K562 (cell line): ENCODE results near the gene AP2A2. TPM values are rescaled to one million over a fixed set of nuclear protein-coding genes. Genes with fewer than 3 reads are reported as not detected.

Experiments
- ATAC-seq: fragments of 200-7000 bp; cut with Tn5 transposase; 3 replicates; pipeline ENCODE4 v1.9.1; 2020; ENCODE audit warnings: moderate library complexity
- BruUV-seq: library from RNA; stranded (reverse); fragments of 400-500 nt; replicated peaks from 2 replicates; lab custom pipeline; 2021; lab: Mats Ljungman, UMichigan
- CTCF ChIA-PET: fragments of 300-600 bp; formaldehyde crosslinking; extraction: SDS; loops from one replicate; lab custom pipeline; 2021; ENCODE audit warnings: low intra/inter-chr PET ratio; lab: Yijun Ruan, JAX
- POLR2A ChIA-PET: fragments of 300-600, 350-650 bp; sonication (Branson Sonifier 250); formaldehyde crosslinking; extraction: SDS; loops from one replicate; lab custom pipeline; 2021; ENCODE audit warnings: antibody characterized with exemption, inconsistent platforms; lab: Yijun Ruan, JAX
- DNase-seq, 4 experiments: peaks; one replicate each; pipeline versions ENCODE4 v3.0.0 to v3.0.0-alpha.2; 2011 to 2018; ENCODE audit warnings: low spot score in 3 of 4, mixed read lengths in 3 of 4; ENCODE audit errors: extremely low read depth in 1 of 4
- FAIRE-seq: peaks from 2 replicates; lab custom pipeline; 2011; peaks lifted over from hg19 to GRCh38; lab: Jason Lieb, UNC
- H2AFZ ChIP-seq: 2 replicates; pipeline ENCODE4 v1.6.0; 2011; ENCODE audit warnings: low read depth, low read length, control low read depth, inconsistent platforms
- H3K27ac ChIP-seq: fragments of 200-600 bp; 3 replicates; pipeline ENCODE4 v1.8.0; 2011; ENCODE audit warnings: low read depth, mild to moderate bottlenecking, control low read depth, inconsistent platforms, low read length, moderate library complexity, mixed read lengths; ENCODE audit errors: extremely low read depth
- H3K27me3 ChIP-seq, 2 experiments: fragments of 300-600 bp in 1 of 2; 2 replicates in 1 of 2; 3 replicates in 1 of 2; pipeline versions ENCODE4 v1.6.0 to v1.8.0; 2011; ENCODE audit warnings: inconsistent platforms in 2 of 2, low read length in 2 of 2, mild to moderate bottlenecking in 1 of 2, mixed read lengths in 1 of 2, moderate library complexity in 1 of 2; ENCODE audit not compliant: control insufficient read depth in 2 of 2, insufficient read depth in 2 of 2
- H3K36me3 ChIP-seq: fragments of 300-600 bp; 3 replicates; pipeline ENCODE4 v1.8.0; 2011; ENCODE audit warnings: mild to moderate bottlenecking, low read length, inconsistent platforms; ENCODE audit not compliant: control insufficient read depth, insufficient read depth
- H3K4me1 ChIP-seq, 2 experiments: fragments of 200-600 bp in 1 of 2; replicated peaks in 1 of 2; 2 replicates in 1 of 2; 3 replicates in 1 of 2; pipeline versions ENCODE4 v1.5.1 to v1.8.0; 2011; ENCODE audit warnings: inconsistent platforms in 2 of 2, low read length in 2 of 2, mild to moderate bottlenecking in 1 of 2, mixed read lengths in 1 of 2, moderate library complexity in 1 of 2; ENCODE audit not compliant: control insufficient read depth in 2 of 2, insufficient read depth in 2 of 2
- H3K4me2 ChIP-seq: 2 replicates; pipeline ENCODE4 v1.6.1; 2011; ENCODE audit warnings: low read length, control low read depth, inconsistent platforms, mixed read lengths; ENCODE audit not compliant: insufficient read depth
- H3K4me3 ChIP-seq: fragments of 200-600 bp; sonication (generic), shearing (Covaris generic); 2 replicates; pipeline ENCODE4 v1.5.1; 2016; ENCODE audit warnings: control low read depth, inconsistent platforms
- H3K79me2 ChIP-seq: fragments of 200-600 bp; 3 replicates; pipeline ENCODE4 v1.8.0; 2011; ENCODE audit warnings: low read length, inconsistent platforms; ENCODE audit not compliant: control insufficient read depth, insufficient read depth
- H3K9ac ChIP-seq, 2 experiments: 2 replicates each; pipeline versions ENCODE4 v1.6.0 to v1.6.1; 2011; ENCODE audit warnings: low read depth in 2 of 2, low read length in 2 of 2, control low read depth in 1 of 2, inconsistent platforms in 1 of 2, mild to moderate bottlenecking in 1 of 2, mixed read lengths in 1 of 2; ENCODE audit not compliant: insufficient read depth in 1 of 2
- H3K9me1 ChIP-seq: one replicate; pipeline ENCODE4 v1.6.0; 2011; ENCODE audit warnings: inconsistent platforms, mild to moderate bottlenecking, low read length, moderate library complexity; ENCODE audit not compliant: control insufficient read depth, insufficient read depth
- H3K9me3 ChIP-seq: replicated peaks from 2 replicates; pipeline ENCODE4 v1.5.1; 2011; ENCODE audit warnings: low read depth, low read length, inconsistent platforms; ENCODE audit not compliant: control insufficient read depth, insufficient read depth
- H4K20me1 ChIP-seq: replicated peaks from 2 replicates; pipeline ENCODE4 v1.6.1; 2011; ENCODE audit warnings: low read length, inconsistent platforms, mixed read lengths; ENCODE audit not compliant: control insufficient read depth, insufficient read depth
- BCL6 ChIP-seq: fragments of 250-450 bp; sonication (Bioruptor Pico); IDR thresholded peaks from 2 replicates; pipeline ENCODE4 v1.4.0; 2020
- FOXP1 ChIP-seq: sonication (generic); formaldehyde crosslinking; IDR thresholded peaks from 2 replicates; pipeline ENCODE4 v1.8.0; 2022; ENCODE audit warnings: mild to moderate bottlenecking, missing genetic modification reagents
- HOMEZ ChIP-seq: fragments of 250-450 bp; sonication (Bioruptor Pico); IDR thresholded peaks from 2 replicates; pipeline ENCODE4 v1.4.0; 2020; ENCODE audit warnings: mild to moderate bottlenecking, moderate library complexity
- POLR2G ChIP-seq: fragments of 200-400 bp; formaldehyde crosslinking; IDR thresholded peaks from 2 replicates; pipeline ENCODE4 v1.6.1; 2017; ENCODE audit warnings: low read depth, mild to moderate bottlenecking, antibody characterized with exemption, low read length, moderate library complexity
- POLR2H ChIP-seq: IDR thresholded peaks from 2 replicates; pipeline ENCODE4 v1.6.1; 2016; ENCODE audit warnings: missing genetic modification characterization, low read depth, mild to moderate bottlenecking, control low read depth, missing compliant biosample characterization, moderate library complexity
- RB1 ChIP-seq: fragments of 450-650 bp; IDR thresholded peaks from 2 replicates; pipeline ENCODE4 v1.6.1; 2017; ENCODE audit warnings: low read depth, mild to moderate bottlenecking
- USF2 ChIP-seq: sonication (generic); formaldehyde crosslinking; IDR thresholded peaks from 2 replicates; pipeline ENCODE4 v1.5.0; 2020; ENCODE audit warnings: missing genetic modification reagents
- ZNF57 ChIP-seq: fragments of 450-650 bp; formaldehyde crosslinking; IDR thresholded peaks from 2 replicates; pipeline ENCODE4 v1.4.0; 2020; ENCODE audit warnings: mild to moderate bottlenecking, moderate library complexity
- WGBS: fragments of 100-300 bp; shearing (Covaris generic); methylation state at CpG from one replicate; pipeline ENCODE4 v1.1.6; 2016; ENCODE audit warnings: low coverage, mixed read lengths; ENCODE audit not compliant: insufficient coverage; ENCODE audit errors: missing lambda C conversion rate; 5-methylcytosine and 5-hydroxymethylcytosine counted together
- in situ Hi-C: fragments of 300-500 bp; cut with MboI; formaldehyde crosslinking; loops from 4 replicates; pipeline ENCODE4 v1.15.0; 2018; ENCODE audit warnings: inconsistent platforms, mixed read lengths
- intact Hi-C: fragments of 100-400 bp; cut with micrococcal nuclease; formaldehyde crosslinking; loops from 2 replicates; pipeline ENCODE4 v1.14.2; 2022
- polyA plus RNA-seq, 8 experiments: library from polyadenylated mRNA; depleted of rRNA in 4 of 8; stranded (reverse) in 5 of 8; unstranded in 3 of 8; fragments of >200 nt; fragmentation: Nextera tagmentation in 2 of 8; fragmentation: Illumina TruSeq in 1 of 8; extraction: Ambion mirVana in 2 of 8; extraction: Trizol in 1 of 8; gene quantifications; 2 replicates each; pipeline versions ENCODE4 v1.2.1 to v1.2.3, GENCODE V29; 2011 to 2014; ENCODE audit warnings: inconsistent platforms in 1 of 8, missing spikeins in 1 of 8
- total RNA-seq, 7 experiments: library from RNA; depleted of rRNA in 6 of 7; stranded (reverse); fragments of >200 nt in 6 of 7; fragmentation: Illumina TruSeq in 2 of 7; extraction: Trizol in 2 of 7; gene quantifications; 2 replicates each; pipeline versions ENCODE4 v1.2.1 to v1.2.3, GENCODE V29; 2011 to 2021; ENCODE audit warnings: low replicate concordance in 1 of 7

The AP2A2 gene
- total and polyA plus RNA-seq, 9 of the 15 experiments (the other 6 are each of a cell fraction or from before 2014, with no cell fraction given) = 0.69 to 41.7 (median 15.2) TPM

- TF ChIP-seq POLR2H (no peak), USF2 (CRISPR knock-in tag) (no peak), RB1 (no peak), BCL6 (CRISPR knock-in tag) (no peak), HOMEZ (CRISPR knock-in tag) (no peak), ZNF57 (CRISPR knock-in tag) (no peak)
- TF ChIP-seq, all 486 proteins: peak for 0
These were observed 43.1 kb upstream of the AP2A2 start (continued) for GRCh38 chr11:882596-882995.

- no peak for DNase-seq
- Histone ChIP-seq H3K27me3 (no peaks in the 10 kb centered on the region), H3K9me3 (no peaks in the 10 kb centered on the region), H3K36me3 (peaks cover 81% of the 10 kb centered on the region; the same call in 2 of the 3 replicates), H2AFZ (no peak overlapping the region), H3K4me1 (peaks cover 0 to 35% of the 10 kb centered on the region in 2 experiments; a peak in 1 of 5 replicates), H3K4me2 (no peak overlapping the region), H4K20me1 (no peaks in the 10 kb centered on the region), H3K4me3 (no peak overlapping the region), H3K79me2 (no peaks in the 10 kb centered on the region), H3K27ac (no peak overlapping the region), H3K9me1 (no peaks in the 10 kb centered on the region), H3K9ac (0 out of 4 replicates have a peak overlapping the region, but pooled peaks of 1 of the 2 experiments have one; percentile 26)
- 94% methylated on average over 10 of the region's 10 CpGs for whole genome bisulfite sequencing
- FAIRE-seq = no peak
- ChIA-PET CTCF (no interaction called here), POLR2A (interaction anchor here (1.0 to 1.2 kb wide), 2 partner anchors 11 to 24 kb away, joined by 3 to 4 read pairs; no protein-coding TSS in a partner anchor)
- no TSS peak for BruUV-seq
- intact Hi-C loops = no loop called here
- in situ Hi-C loops = no loop called here
- no peak for TF ChIP-seq FOXP1
- TF ChIP-seq POLR2G = peak; percentile 2; the same call in 1 of the 2 replicates
- ATAC-seq = no peak
These were observed 42.1 kb upstream of the AP2A2 start for GRCh38 chr11:883527-883926.
